ENCODE data around the gene FAM200C.

The FAM200C gene

DNA sequence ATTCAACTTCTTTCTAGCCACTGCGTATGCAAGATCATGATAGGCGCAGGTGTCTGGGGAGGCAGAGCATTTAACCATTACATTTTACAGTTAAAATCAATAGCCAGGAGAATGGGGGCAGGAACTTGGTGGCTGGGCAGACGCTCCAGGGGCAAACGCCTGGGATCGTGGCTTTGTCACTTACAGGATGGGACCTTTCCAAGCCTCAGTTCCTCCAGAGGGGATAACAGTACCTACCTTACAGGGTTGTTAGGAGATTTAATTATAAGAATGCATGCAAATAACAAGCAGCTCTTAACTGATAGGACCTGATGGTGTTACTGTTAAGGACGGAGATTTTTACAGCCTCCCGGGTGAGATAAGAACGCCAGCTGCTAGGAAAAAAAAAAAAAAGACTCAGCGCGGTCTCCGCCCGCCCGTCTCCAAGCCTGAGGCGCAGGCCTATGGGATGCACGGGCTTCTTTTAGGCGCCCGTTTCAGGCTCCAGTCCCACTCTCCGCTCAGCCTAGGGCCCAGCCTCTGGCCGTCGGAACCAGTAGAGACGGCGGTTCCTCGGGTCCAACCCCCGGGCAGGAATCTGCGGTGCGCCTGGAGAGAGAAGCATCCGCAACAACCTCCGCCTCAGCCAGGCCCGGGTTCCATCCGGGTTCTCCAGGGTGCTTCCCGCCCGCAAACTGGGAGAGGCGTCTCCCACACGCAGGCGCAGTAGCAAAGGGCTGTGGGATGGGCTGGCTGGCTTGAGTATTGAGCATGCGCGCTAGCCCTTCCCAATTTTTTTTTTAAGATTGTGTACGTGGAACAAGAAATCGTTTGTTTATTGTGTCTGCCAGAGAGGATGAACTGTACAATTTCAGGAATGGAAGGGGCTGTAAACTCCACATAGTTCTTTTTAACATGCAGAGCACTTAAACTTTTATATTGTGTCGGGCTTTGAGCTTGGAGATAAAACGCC is at the start of gene FAM200C:
Gene FAM200C, minus strand, starts transcription at position 653 of the 952 bp plus-strand sequence. CDS start 4,564 bp downstream, outside the sequence.
- H3K36me3 ChIP-seq (ENCODE audit: insufficient read depth, low read length), result peaks cover 21% of the 10 kb centered on the region

DNA sequence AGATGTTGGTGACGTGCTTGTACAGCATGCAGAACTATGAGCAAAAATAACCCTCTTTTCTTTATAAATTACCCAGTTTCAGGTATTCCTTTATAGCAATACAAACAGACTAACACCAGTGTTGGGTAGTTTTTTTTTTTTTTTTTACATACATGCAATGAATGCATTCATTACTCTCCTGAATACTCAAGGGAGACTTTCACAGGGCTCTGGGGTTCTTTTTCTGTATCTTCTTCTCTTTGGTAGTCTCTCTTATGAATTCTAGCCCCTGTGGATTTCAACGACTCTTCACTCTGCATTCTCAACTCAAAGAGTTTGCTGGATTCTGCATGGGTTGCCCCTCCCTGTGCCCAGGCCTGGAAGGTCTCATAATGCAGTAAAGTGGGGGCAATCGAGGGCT is 49.6 kb upstream of the FAM200C start:
- no peak overlapping the region for H3K27ac ChIP-seq (ENCODE audit: low read depth, low read length)
- no peak overlapping the region for H3K4me3 ChIP-seq (ENCODE audit: low read depth in 1 of 2, low read length in 2 of 2)
- no peak overlapping the region for H3K9ac ChIP-seq (ENCODE audit: low read length)
- H3K27me3 ChIP-seq (ENCODE audit: control insufficient read depth in 1 of 2, insufficient read depth in 2 of 2, low read length in 2 of 2), result no peaks in the 10 kb centered on the region
- no peaks in the 10 kb centered on the region for H3K4me1 ChIP-seq (ENCODE audit: insufficient read depth, low read length)
- H3K9me3 ChIP-seq (ENCODE audit: low read length), result no peaks in the 10 kb centered on the region
- H3K36me3 ChIP-seq (ENCODE audit: insufficient read depth, low read length), result no peaks in the 10 kb centered on the region

More for the DNA sequence above, at the start of gene FAM200C:
- Histone ChIP-seq H3K4me1 (ENCODE audit: insufficient read depth, low read length) (peaks cover 19% of the 10 kb centered on the region), H3K4me3 (ENCODE audit: low read depth in 1 of 2, low read length in 2 of 2) (peak within 1 kb of the TSS; percentile 53 to 85), H3K9me3 (ENCODE audit: low read length) (no peaks in the 10 kb centered on the region), H3K9ac (ENCODE audit: low read length) (peak within 1 kb of the TSS; percentile 86), H3K27me3 (ENCODE audit: control insufficient read depth in 1 of 2, insufficient read depth in 2 of 2, low read length in 2 of 2) (no peaks in the 10 kb centered on the region), H3K27ac (ENCODE audit: low read depth, low read length) (peak within 1 kb of the TSS; percentile 84)

DNA sequence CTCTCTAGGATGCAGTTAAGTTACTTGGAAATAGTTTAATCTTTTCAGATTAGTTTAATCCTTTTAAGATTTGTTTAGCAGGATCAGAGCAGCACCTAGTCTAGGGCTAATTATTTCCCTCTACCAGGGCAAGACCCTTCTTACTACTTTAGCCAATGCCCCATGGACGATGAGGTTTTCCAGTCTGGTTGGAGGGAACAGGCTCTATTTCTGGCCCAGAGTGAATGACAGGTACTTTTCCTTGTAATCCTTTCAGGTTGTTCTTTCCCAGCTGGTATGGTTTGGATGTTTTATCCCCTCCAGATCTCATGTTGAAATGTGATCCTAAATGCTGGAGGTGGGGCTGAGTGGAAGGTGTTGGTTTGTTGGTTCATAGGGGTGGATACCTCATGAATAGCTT is 49.0 kb upstream of the FAM200C start:
- no peak overlapping the region for H3K4me3 ChIP-seq (ENCODE audit: low read depth in 1 of 2, low read length in 2 of 2)
- no peaks in the 10 kb centered on the region for H3K36me3 ChIP-seq (ENCODE audit: insufficient read depth, low read length)
- H3K9me3 ChIP-seq (ENCODE audit: low read length), result no peaks in the 10 kb centered on the region
- no peak overlapping the region for H3K27ac ChIP-seq (ENCODE audit: low read depth, low read length)
- H3K4me1 ChIP-seq (ENCODE audit: insufficient read depth, low read length), result no peaks in the 10 kb centered on the region
- H3K27me3 ChIP-seq (ENCODE audit: control insufficient read depth in 1 of 2, insufficient read depth in 2 of 2, low read length in 2 of 2), result no peaks in the 10 kb centered on the region
- no peak overlapping the region for H3K9ac ChIP-seq (ENCODE audit: low read length)

DNA sequence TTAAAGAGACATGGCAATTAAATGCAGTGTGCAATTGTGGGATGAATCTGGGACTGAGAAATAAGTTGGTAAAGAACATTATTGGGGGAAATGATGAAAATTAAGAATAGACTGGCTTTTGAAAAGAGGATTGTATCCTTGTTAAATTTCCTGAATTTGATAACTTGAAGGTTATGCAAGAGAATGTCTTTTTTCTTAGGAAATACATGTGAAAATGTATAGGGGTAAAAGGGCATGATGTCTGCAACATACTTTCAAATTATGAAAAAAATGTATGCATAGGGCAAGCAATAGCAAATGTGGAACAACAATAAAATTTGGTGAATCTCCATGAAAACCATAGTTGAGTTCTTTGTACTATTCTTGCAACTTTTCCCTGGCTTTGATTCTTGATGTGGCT is 45.9 kb upstream of the FAM200C start:
- Histone ChIP-seq H3K27ac (ENCODE audit: low read depth, low read length) (no peak overlapping the region), H3K36me3 (ENCODE audit: insufficient read depth, low read length) (no peaks in the 10 kb centered on the region), H3K27me3 (ENCODE audit: control insufficient read depth in 1 of 2, insufficient read depth in 2 of 2, low read length in 2 of 2) (no peaks in the 10 kb centered on the region), H3K4me1 (ENCODE audit: insufficient read depth, low read length) (no peaks in the 10 kb centered on the region), H3K9me3 (ENCODE audit: low read length) (no peaks in the 10 kb centered on the region), H3K4me3 (ENCODE audit: low read depth in 1 of 2, low read length in 2 of 2) (no peak overlapping the region), H3K9ac (ENCODE audit: low read length) (no peak overlapping the region)

DNA sequence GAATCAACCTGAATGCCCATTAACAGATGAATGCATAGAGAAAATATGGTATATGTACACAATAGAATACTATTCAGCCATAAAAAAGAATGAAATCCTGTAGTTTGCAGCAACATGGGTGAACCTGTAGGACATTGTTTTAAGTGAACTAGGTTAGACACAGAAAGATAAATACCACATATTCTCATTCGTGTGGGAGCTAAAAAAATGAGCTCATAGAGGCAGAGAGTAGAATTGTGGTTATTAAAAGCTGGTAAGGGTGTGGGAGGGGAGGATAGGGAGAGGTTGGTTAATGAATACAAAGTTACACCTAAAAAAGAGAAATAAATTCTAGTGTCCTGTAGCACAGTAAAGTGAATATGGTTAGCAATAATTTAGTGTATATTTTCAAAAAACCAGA is 45.3 kb upstream of the FAM200C start:
- no peak overlapping the region for H3K27ac ChIP-seq (ENCODE audit: low read depth, low read length)

DNA sequence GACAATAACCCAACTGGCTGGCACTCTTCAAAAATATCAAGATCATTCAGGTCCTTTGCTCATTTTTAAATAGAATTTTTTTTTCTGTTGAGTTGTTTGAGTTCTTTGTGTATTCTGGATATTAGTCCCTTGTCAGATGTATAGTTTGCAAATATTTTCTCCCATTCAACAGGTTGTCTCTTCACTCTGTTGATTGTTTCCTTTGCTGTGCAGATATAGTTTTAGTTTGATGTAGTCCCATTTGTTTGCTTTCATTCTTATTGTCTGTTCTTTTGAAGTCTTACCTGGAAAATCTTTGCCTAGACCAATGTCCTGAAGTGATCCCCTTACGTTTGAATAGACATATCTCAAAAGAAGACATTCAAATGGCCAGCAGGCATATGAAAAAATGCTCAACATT is 44.6 kb upstream of the FAM200C start:
- Histone ChIP-seq H3K4me1 (ENCODE audit: insufficient read depth, low read length) (no peaks in the 10 kb centered on the region), H3K27ac (ENCODE audit: low read depth, low read length) (no peak overlapping the region), H3K4me3 (ENCODE audit: low read depth in 1 of 2, low read length in 2 of 2) (no peak overlapping the region), H3K36me3 (ENCODE audit: insufficient read depth, low read length) (no peaks in the 10 kb centered on the region), H3K9ac (ENCODE audit: low read length) (no peak overlapping the region), H3K27me3 (ENCODE audit: control insufficient read depth in 1 of 2, insufficient read depth in 2 of 2, low read length in 2 of 2) (no peaks in the 10 kb centered on the region), H3K9me3 (ENCODE audit: low read length) (no peaks in the 10 kb centered on the region)

More for the DNA sequence above, 45.3 kb upstream of the FAM200C start:
- no peaks in the 10 kb centered on the region for H3K27me3 ChIP-seq (ENCODE audit: control insufficient read depth in 1 of 2, insufficient read depth in 2 of 2, low read length in 2 of 2)
- no peaks in the 10 kb centered on the region for H3K36me3 ChIP-seq (ENCODE audit: insufficient read depth, low read length)
- no peaks in the 10 kb centered on the region for H3K9me3 ChIP-seq (ENCODE audit: low read length)
- H3K4me3 ChIP-seq (ENCODE audit: low read depth in 1 of 2, low read length in 2 of 2), result no peak overlapping the region
- no peak overlapping the region for H3K9ac ChIP-seq (ENCODE audit: low read length)
- no peaks in the 10 kb centered on the region for H3K4me1 ChIP-seq (ENCODE audit: insufficient read depth, low read length)

DNA sequence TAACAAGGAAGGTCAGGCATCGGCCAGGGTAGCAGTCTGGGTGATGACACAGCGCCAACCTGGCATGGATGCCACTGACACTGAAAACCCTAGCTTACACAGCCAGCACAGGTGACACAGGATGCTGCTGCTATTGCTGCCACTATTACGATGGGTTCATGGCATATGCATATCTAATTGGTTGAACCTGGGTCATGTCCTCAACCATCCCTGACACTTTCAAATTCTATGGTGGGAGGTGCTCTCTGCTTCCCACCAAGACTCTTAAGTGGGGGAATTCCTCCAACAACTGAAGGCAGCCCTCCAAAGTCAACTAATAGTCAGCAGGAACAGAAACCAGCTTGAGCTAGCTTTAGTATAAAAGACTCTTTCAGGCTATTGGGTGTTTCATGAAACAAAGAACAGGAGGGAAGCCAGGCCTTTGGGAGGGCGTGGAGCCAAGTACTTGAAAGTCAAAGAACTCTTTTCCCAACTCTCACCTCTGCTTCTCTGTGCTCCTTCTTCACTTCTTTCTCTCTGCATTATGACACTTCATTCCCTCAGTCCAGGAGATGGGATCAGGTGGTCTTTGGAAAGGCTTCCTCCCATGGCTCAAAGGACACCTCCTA is 43.1 kb upstream of the FAM200C start:
- no peaks in the 10 kb centered on the region for H3K36me3 ChIP-seq (ENCODE audit: insufficient read depth, low read length)

DNA sequence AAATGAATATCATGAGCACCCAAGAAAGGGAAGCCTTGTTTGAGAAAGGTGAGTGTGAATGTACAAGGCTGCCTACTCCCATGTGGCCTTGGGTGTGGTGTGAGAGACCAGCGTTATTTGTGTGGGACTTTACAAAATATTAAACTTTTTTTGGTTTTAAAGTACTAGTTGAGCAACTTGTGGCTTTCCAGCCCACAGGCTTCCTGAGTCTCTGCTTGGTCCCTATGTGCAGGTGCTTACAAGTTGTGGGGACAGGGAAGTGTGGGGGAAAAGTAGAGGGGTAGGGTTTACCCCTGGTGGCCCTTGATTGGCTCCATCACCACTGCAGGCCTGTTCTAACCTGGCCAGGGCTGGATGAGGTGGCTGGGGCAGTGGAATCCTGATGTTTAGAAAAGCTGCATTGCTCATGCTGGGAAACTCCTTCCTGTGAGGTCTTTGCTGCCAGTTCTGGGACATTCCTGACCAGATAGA is 41.5 kb upstream of the FAM200C start:
- no peak overlapping the region for H3K4me3 ChIP-seq (ENCODE audit: low read depth in 1 of 2, low read length in 2 of 2)
- no peak overlapping the region for H3K27ac ChIP-seq (ENCODE audit: low read depth, low read length)
- H3K27me3 ChIP-seq (ENCODE audit: control insufficient read depth in 1 of 2, insufficient read depth in 2 of 2, low read length in 2 of 2), result no peaks in the 10 kb centered on the region
- H3K9me3 ChIP-seq (ENCODE audit: low read length), result no peaks in the 10 kb centered on the region
- peaks cover 6% of the 10 kb centered on the region for H3K4me1 ChIP-seq (ENCODE audit: insufficient read depth, low read length)
- H3K9ac ChIP-seq (ENCODE audit: low read length), result no peak overlapping the region
- H3K36me3 ChIP-seq (ENCODE audit: insufficient read depth, low read length), result no peaks in the 10 kb centered on the region

More for the DNA sequence above, 43.1 kb upstream of the FAM200C start:
- H3K4me3 ChIP-seq (ENCODE audit: low read depth in 1 of 2, low read length in 2 of 2), result no peak overlapping the region
- no peak overlapping the region for H3K27ac ChIP-seq (ENCODE audit: low read depth, low read length)
- H3K4me1 ChIP-seq (ENCODE audit: insufficient read depth, low read length), result peaks cover 6% of the 10 kb centered on the region
- no peaks in the 10 kb centered on the region for H3K9me3 ChIP-seq (ENCODE audit: low read length)
- no peak overlapping the region for H3K9ac ChIP-seq (ENCODE audit: low read length)
- no peaks in the 10 kb centered on the region for H3K27me3 ChIP-seq (ENCODE audit: control insufficient read depth in 1 of 2, insufficient read depth in 2 of 2, low read length in 2 of 2)

DNA sequence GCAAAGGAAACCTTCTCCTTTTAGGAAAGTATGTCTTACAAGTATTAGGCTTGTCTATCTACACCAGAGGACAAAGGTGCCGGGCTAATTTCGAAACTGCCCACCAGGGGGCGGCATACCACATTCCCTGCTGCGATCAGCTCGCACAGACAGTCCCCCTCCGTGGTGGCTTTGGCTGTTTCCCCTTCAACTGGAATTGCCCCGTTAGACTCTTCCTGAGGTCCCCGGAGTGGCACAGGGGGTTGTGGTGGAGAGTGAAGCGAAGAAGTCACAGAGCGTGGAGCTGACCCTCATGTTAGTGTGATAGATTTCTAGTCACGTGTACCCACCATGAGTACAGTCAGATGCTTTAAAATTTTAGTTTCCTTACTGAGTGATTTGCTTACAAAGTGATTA is 39.3 kb upstream of the FAM200C start:
- peak overlapping the region; percentile 36 to 86 for H3K4me3 ChIP-seq (ENCODE audit: low read depth in 1 of 2, low read length in 2 of 2)
- no peaks in the 10 kb centered on the region for H3K36me3 ChIP-seq (ENCODE audit: insufficient read depth, low read length)
- H3K9ac ChIP-seq (ENCODE audit: low read length), result no peak overlapping the region
- H3K9me3 ChIP-seq (ENCODE audit: low read length), result no peaks in the 10 kb centered on the region
- no peaks in the 10 kb centered on the region for H3K27me3 ChIP-seq (ENCODE audit: control insufficient read depth in 1 of 2, insufficient read depth in 2 of 2, low read length in 2 of 2)
- no peak overlapping the region for H3K27ac ChIP-seq (ENCODE audit: low read depth, low read length)
- peaks cover 6% of the 10 kb centered on the region for H3K4me1 ChIP-seq (ENCODE audit: insufficient read depth, low read length)

DNA sequence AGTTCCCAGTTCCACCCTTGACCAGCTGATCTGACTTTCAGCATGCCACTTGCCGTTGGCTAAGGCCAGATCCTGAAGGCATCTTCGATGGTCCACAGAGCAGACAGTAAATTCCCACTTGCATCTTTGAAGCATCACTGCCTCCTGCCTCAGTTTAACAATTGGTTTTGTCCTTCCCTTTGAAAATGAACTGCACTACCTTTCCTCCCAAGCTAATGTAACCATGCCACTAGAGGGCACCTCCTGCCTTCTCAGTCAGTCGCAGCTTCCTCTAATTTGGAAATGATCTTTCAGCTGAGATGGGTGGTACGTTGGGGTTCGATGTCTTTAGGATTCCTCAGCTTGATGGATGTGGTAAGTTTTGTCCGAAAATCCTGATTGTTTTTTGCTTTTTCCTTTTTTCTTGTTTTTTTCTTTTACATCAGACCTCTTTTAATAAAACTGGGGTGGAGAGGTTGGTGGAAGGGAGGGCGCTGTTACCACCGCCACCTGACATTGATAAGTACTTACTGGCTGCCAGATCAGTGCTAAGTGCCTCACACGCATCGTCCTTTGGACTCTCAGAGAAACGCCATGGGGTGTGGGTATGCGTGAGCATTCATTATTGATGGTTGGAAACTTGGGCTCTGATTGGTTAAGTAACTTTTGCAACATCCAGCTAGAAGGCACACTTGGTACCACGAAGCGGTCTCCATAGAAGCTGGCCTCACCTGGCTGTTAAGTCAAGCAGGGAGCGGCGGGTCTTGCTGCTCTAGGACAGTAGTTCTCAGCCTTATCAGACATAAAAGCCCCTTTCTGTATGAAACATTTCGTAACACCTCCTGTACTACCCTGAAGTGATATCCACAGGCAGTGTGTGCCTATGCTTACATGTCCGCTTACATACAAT is 38.7 kb upstream of the FAM200C start:
- Histone ChIP-seq H3K9me3 (ENCODE audit: low read length) (no peaks in the 10 kb centered on the region), H3K4me1 (ENCODE audit: insufficient read depth, low read length) (peaks cover 6% of the 10 kb centered on the region), H3K4me3 (ENCODE audit: low read depth in 1 of 2, low read length in 2 of 2) (peak overlapping the region; percentile 36 to 86), H3K36me3 (ENCODE audit: insufficient read depth, low read length) (no peaks in the 10 kb centered on the region), H3K27ac (ENCODE audit: low read depth, low read length) (no peak overlapping the region), H3K9ac (ENCODE audit: low read length) (peak overlapping the region; percentile 17), H3K27me3 (ENCODE audit: control insufficient read depth in 1 of 2, insufficient read depth in 2 of 2, low read length in 2 of 2) (no peaks in the 10 kb centered on the region)

DNA sequence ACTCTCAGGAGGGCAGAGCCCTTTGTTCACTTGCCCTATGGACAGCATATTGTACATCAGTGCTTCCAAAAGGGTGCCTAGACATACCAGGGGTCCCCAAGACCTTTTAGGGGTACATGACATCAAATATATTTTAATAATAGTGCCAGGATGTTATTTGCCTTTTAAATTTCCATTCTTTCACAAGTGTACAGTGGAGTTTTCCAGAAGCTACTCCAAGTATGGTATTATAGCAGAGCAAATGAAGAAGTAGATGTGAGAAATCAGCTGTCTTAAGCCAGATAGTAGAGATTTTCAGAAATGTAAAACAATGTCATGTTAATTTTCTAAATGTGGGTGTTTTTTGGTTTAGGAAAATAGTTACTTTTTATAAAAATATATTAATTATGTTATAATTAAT is 37.4 kb upstream of the FAM200C start:
- no peaks in the 10 kb centered on the region for H3K27me3 ChIP-seq (ENCODE audit: control insufficient read depth in 1 of 2, insufficient read depth in 2 of 2, low read length in 2 of 2)
- H3K9ac ChIP-seq (ENCODE audit: low read length), result no peak overlapping the region
- H3K9me3 ChIP-seq (ENCODE audit: low read length), result no peaks in the 10 kb centered on the region
- peaks cover 6% of the 10 kb centered on the region for H3K4me1 ChIP-seq (ENCODE audit: insufficient read depth, low read length)
- H3K36me3 ChIP-seq (ENCODE audit: insufficient read depth, low read length), result no peaks in the 10 kb centered on the region
- H3K4me3 ChIP-seq (ENCODE audit: low read depth in 1 of 2, low read length in 2 of 2), result no peak overlapping the region
- H3K27ac ChIP-seq (ENCODE audit: low read depth, low read length), result no peak overlapping the region

Data from muscle layer of colon (tissue), 2 donors.